Activated B cell treated with CpG ODN at 0.5 μM for 24 hours (primary cell): ENCODE results near the gene MORC2. TPM values are rescaled to one million over a fixed set of nuclear protein-coding genes. Genes with fewer than 3 reads are reported as not detected.
A peak's percentile ranks its signal among the peaks of the same experiment; 100 is the strongest.

Experiments
- ATAC-seq: fragments of 200-7000 bp; cut with Tn5 transposase; one replicate; pipeline ENCODE4 v1.10.0; 2021; ENCODE audit warnings: low read depth, mild to moderate bottlenecking, moderate library complexity
- CTCF ChIA-PET: fragments of 350-600 bp; sonication (Branson Sonifier 250); formaldehyde crosslinking; loops from one replicate; lab custom pipeline; 2021; ENCODE audit warnings: antibody characterized with exemption; lab: Charles Lee
- POLR2A ChIA-PET: fragments of 350-600 bp; sonication (Branson Sonifier 250); formaldehyde crosslinking; loops from one replicate; lab custom pipeline; 2021; ENCODE audit warnings: antibody characterized with exemption; lab: Charles Lee
- DNase-seq: peaks from one replicate; pipeline ENCODE4 v3.0.0; 2022
- H3K27ac Mint-ChIP-seq: one replicate; pipeline ENCODE4 v1.8.0; 2020; ENCODE audit warnings: mixed read lengths
- H3K27me3 Mint-ChIP-seq: one replicate; pipeline ENCODE4 v1.8.0; 2021; ENCODE audit warnings: mixed read lengths
- H3K36me3 Mint-ChIP-seq: one replicate; pipeline ENCODE4 v1.8.0; 2021; ENCODE audit warnings: low read depth, mixed read lengths
- H3K4me1 Mint-ChIP-seq: one replicate; pipeline ENCODE4 v1.8.0; 2021; ENCODE audit warnings: mixed read lengths
- H3K4me3 Mint-ChIP-seq: one replicate; pipeline ENCODE4 v1.8.0; 2020; ENCODE audit warnings: mild to moderate bottlenecking, mixed read lengths
- H3K9me3 Mint-ChIP-seq: one replicate; pipeline ENCODE4 v1.8.0; 2020; ENCODE audit warnings: mixed read lengths
- CTCF ChIP-seq: fragments of 200-600 bp; IDR thresholded peaks from one replicate; pipeline ENCODE4 v1.8.0; 2022; ENCODE audit warnings: antibody characterized with exemption, mild to moderate bottlenecking
- intact Hi-C: fragments of 100-400 bp; cut with micrococcal nuclease; formaldehyde crosslinking; loops from one replicate; pipeline ENCODE4 v1.15.1; 2024
- total RNA-seq: library from RNA; stranded (reverse); gene quantifications from 2 replicates; pipeline ENCODE4 v1.2.3, GENCODE V29; 2022

The MORC2 gene
- total RNA-seq, 1 donor from 2014 or later, result 23.8 TPM

GRCh38 chr22:30891781-30892180 lies 76.8 kb downstream of the MORC2 start:
- DNase-seq (no peak), ATAC-seq (no peak)
- intact Hi-C loops, result no loop called here
- Mint-ChIP-seq H3K4me3 (no peak overlapping the region), H3K27ac (no peak overlapping the region), H3K27me3 (no peaks in the 10 kb centered on the region), H3K36me3 (peaks cover 10% of the 10 kb centered on the region), H3K9me3 (no peaks in the 10 kb centered on the region), H3K4me1 (no peaks in the 10 kb centered on the region)
- ChIA-PET CTCF (interaction anchor here (1.1 to 3.2 kb wide), 2 partner anchors 25 to 258 kb away, joined by 3 to 26 read pairs; partner anchors contain the start of gene SLC35E4), POLR2A (no interaction called here)
- TF ChIP-seq CTCF, result no peak

- POLR2A ChIA-PET, result no interaction called here
- no peak for ATAC-seq
- no peaks in the 10 kb centered on the region for H3K4me1 Mint-ChIP-seq
- H3K36me3 Mint-ChIP-seq, result peaks cover 10% of the 10 kb centered on the region
- DNase-seq, result no peak
- TF ChIP-seq CTCF, result no peak
- H3K27ac Mint-ChIP-seq, result no peak overlapping the region
- CTCF ChIA-PET, result interaction anchor here (1.1 to 3.2 kb wide), 2 partner anchors 25 to 257 kb away, joined by 3 to 26 read pairs; partner anchors contain the start of gene SLC35E4
- intact Hi-C loops, result no loop called here
- no peaks in the 10 kb centered on the region for H3K9me3 Mint-ChIP-seq
- H3K27me3 Mint-ChIP-seq, result no peaks in the 10 kb centered on the region
- H3K4me3 Mint-ChIP-seq, result no peak overlapping the region
Observed at GRCh38 chr22:30891443-30891755, 77.2 kb downstream of the MORC2 start.

- no peaks in the 10 kb centered on the region for H3K27me3 Mint-ChIP-seq
- peaks cover 10% of the 10 kb centered on the region for H3K36me3 Mint-ChIP-seq
- ATAC-seq (peak; percentile 54), DNase-seq (peak; percentile 18)
- H3K27ac Mint-ChIP-seq, result no peak overlapping the region
- POLR2A ChIA-PET, result no interaction called here
- H3K4me1 Mint-ChIP-seq, result no peaks in the 10 kb centered on the region
- intact Hi-C loops, result no loop called here
- H3K4me3 Mint-ChIP-seq, result no peak overlapping the region
- CTCF ChIA-PET, result interaction anchor here (1.1 to 3.2 kb wide), 2 partner anchors 26 to 257 kb away, joined by 3 to 26 read pairs; partner anchors contain the start of gene SLC35E4
- no peak for TF ChIP-seq CTCF
- H3K9me3 Mint-ChIP-seq, result no peaks in the 10 kb centered on the region
Observed at GRCh38 chr22:30890686-30891442, 77.7 kb downstream of the MORC2 start.

- peak; percentile 4 for DNase-seq
- TF ChIP-seq CTCF, result no peak
- intact Hi-C loops, result no loop called here
- POLR2A ChIA-PET, result no interaction called here
- Mint-ChIP-seq H3K27ac (no peak overlapping the region), H3K4me1 (no peaks in the 10 kb centered on the region), H3K27me3 (no peaks in the 10 kb centered on the region), H3K9me3 (no peaks in the 10 kb centered on the region), H3K4me3 (no peak overlapping the region), H3K36me3 (peaks cover 9% of the 10 kb centered on the region)
- no peak for ATAC-seq
- CTCF ChIA-PET, result interaction anchor here (3.2 kb wide), 1 partner anchor 256 kb away, joined by 26 read pairs; the partner anchor contains the start of gene SLC35E4
Observed at GRCh38 chr22:30889996-30890480, 78.5 kb downstream of the MORC2 start.

GRCh38 chr22:30889268-30889995 lies 79.1 kb downstream of the MORC2 start:
- ChIA-PET POLR2A (no interaction called here), CTCF (interaction anchor here (3.2 kb wide), 1 partner anchor 255 kb away, joined by 26 read pairs; the partner anchor contains the start of gene SLC35E4)
- H3K9me3 Mint-ChIP-seq, result no peaks in the 10 kb centered on the region
- intact Hi-C loops, result no loop called here
- no peaks in the 10 kb centered on the region for H3K27me3 Mint-ChIP-seq
- ATAC-seq (no peak), DNase-seq (peak; percentile 6)
- peaks cover 6% of the 10 kb centered on the region for H3K36me3 Mint-ChIP-seq
- no peak overlapping the region for H3K27ac Mint-ChIP-seq
- H3K4me1 Mint-ChIP-seq, result no peaks in the 10 kb centered on the region
- H3K4me3 Mint-ChIP-seq, result no peak overlapping the region
- TF ChIP-seq CTCF, result no peak
